Naive thymus-derived CD8-positive, alpha-beta T cell (primary cell): ENCODE data around the gene ZEB2. TPM values are rescaled to one million over a fixed set of nuclear protein-coding genes. Genes with fewer than 3 reads are reported as not detected.

Experiments used
- ATAC-seq, 2 donors: fragments of 150-1000 bp; cut with Tn5 transposase in 1 of 2; sonication (Bioruptor Pico), chemical (Tn5 transposase) in 1 of 2; 1 replicate in 1 of 2; 2 replicates in 1 of 2; pipeline ENCODE4 v1.10.0; 2021; ENCODE audit warnings: mild to moderate bottlenecking in 2 of 2, moderate library complexity in 2 of 2
- POLR2A ChIA-PET: fragments of 350-600 bp; sonication (Branson Sonifier 250); formaldehyde crosslinking; loops from one replicate; lab custom pipeline; 2021; ENCODE audit warnings: antibody characterized with exemption; lab: Charles Lee
- DNase-seq, 10 donors: peaks; one replicate each; pipeline versions ENCODE4 v3.0.0 to v3.0.0-alpha.2; 2020 to 2022
- H3K27ac Mint-ChIP-seq, 10 donors: one replicate each; pipeline ENCODE4 v1.8.0; 2020 to 2022; ENCODE audit warnings: mild to moderate bottlenecking in 10 of 10, mixed read lengths in 10 of 10, moderate library complexity in 4 of 10, inconsistent platforms in 1 of 10
- H3K27me3 Mint-ChIP-seq, 5 donors: one replicate each; pipeline ENCODE4 v1.8.0; 2021 to 2022; ENCODE audit warnings: mixed read lengths in 5 of 5
- H3K36me3 Mint-ChIP-seq, 3 donors: one replicate each; pipeline ENCODE4 v1.8.0; 2020 to 2022; ENCODE audit warnings: mixed read lengths in 3 of 3, mild to moderate bottlenecking in 2 of 3, inconsistent platforms in 1 of 3
- H3K4me1 Mint-ChIP-seq, 4 donors: one replicate each; pipeline ENCODE4 v1.8.0; 2021 to 2022; ENCODE audit warnings: mixed read lengths in 4 of 4
- H3K4me3 Mint-ChIP-seq, 10 donors: one replicate each; pipeline ENCODE4 v1.8.0; 2020 to 2022; ENCODE audit warnings: mild to moderate bottlenecking in 10 of 10, mixed read lengths in 10 of 10, moderate library complexity in 6 of 10, inconsistent platforms in 1 of 10
- H3K9me3 Mint-ChIP-seq, 9 donors: one replicate each; pipeline ENCODE4 v1.8.0; 2020 to 2022; ENCODE audit warnings: mixed read lengths in 9 of 9, mild to moderate bottlenecking in 3 of 9, inconsistent platforms in 1 of 9, moderate library complexity in 1 of 9
- polyA plus RNA-seq, 3 donors: library from polyadenylated mRNA; unstranded; fragments of 300-500 nt; fragmentation: Illumina TruSeq; gene quantifications; one replicate each; pipeline ENCODE4 v1.2.3, GENCODE V29; 2021
- total RNA-seq, 8 experiments: library from RNA in 2 of 8; stranded (reverse) in 2 of 8; gene quantifications; one replicate each; pipeline ENCODE4 v1.2.3 and lab custom pipeline; 2021 to 2026

The ZEB2 gene
- total and polyA plus RNA-seq, 5 experiments from 2014 or later, result 0.08 to 18.8 (median 8.2) TPM

DNA sequence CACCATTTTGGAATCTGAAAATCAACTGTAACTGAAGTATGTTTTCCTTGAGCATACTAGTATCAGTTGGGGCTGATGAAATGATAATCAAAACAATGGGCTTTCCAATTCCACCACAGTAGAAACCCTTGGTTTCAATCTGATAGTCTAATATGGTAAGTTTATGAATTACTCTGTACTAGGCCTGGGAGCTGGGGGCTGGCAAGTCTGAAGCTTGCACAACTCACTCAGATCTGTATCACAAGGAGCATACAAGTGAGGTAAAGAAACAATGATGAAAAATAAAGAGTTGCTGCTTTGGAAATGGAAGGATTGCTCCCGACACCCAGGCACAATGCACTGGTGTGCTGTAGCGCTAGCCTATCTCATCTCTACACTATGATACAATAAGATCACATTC lies 19.4 kb downstream of the ZEB2 start:
- POLR2A ChIA-PET, result interaction anchor here (0.7 kb wide), 1 partner anchor 62 kb away, joined by 3 read pairs; no protein-coding TSS in a partner anchor
- Mint-ChIP-seq H3K4me3 (no peak overlapping the region), H3K4me1 (peaks cover 0 to 56% (median 0%) of the 10 kb centered on the region in 4 donors), H3K27me3 (peaks cover 0 to 11% (median 0%) of the 10 kb centered on the region in 5 donors), H3K36me3 (no peaks in the 10 kb centered on the region), H3K27ac (peak overlapping the region in 1 of 10 donors; percentile 4), H3K9me3 (no peaks in the 10 kb centered on the region)
- no peak for DNase-seq
- ATAC-seq, result no peak

DNA sequence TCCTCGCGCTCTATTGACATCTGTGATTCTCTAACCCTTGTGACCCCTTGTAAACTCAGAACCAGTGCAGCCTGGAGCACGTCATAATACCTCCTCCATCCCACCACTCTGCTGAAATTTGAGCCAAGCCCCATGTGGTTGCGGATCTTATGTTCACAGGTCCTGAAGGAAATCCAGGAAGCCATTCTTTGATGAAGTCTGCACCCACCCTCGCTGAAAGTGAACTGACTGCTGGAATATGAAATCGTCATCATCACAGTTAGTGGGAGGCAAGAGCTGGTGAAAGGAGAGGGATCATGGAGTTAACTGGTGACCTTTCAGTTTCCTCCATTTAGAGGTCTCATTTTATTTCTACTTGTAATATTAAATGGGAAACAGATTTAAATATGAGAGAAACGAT lies 21.6 kb downstream of the ZEB2 start:
- no peaks in the 10 kb centered on the region for H3K9me3 Mint-ChIP-seq
- no peaks in the 10 kb centered on the region for H3K36me3 Mint-ChIP-seq
- H3K27me3 Mint-ChIP-seq, result no peaks in the 10 kb centered on the region
- POLR2A ChIA-PET, result no interaction called here
- H3K27ac Mint-ChIP-seq, result peak overlapping the region in 1 of 10 donors; percentile 15
- DNase-seq, result no peak
- ATAC-seq, result no peak
- H3K4me1 Mint-ChIP-seq, result peaks cover 0 to 52% (median 0%) of the 10 kb centered on the region in 4 donors
- H3K4me3 Mint-ChIP-seq, result no peak overlapping the region

DNA sequence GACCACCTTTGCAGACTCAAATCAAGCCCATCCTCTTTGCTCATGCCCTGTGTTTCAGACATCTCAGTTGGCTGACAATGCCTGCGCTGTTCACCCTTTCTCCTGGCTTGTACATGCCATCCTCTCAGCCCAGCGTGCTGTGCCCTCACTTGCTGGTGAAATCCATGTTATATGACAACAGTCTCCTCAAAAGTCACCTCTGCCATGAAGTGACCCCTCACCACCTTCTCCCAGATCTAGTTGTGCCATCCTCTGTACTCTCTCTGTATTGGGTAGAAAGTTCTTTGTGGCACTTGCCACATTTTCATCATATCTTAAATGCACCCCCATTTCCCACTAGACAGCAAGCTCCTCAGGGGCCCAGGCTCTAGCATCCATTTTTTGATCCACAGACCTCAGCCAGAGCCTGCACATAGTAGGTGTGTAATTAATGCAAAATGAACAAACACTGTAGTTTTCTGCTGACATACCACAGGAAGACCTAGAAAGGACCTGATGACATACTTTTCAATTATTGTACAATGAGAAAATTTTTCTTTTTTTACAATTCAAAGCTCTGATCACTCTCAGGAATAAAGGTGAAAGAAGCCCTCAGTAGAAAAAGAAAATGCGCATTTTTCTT lies 22.8 kb downstream of the ZEB2 start:
- POLR2A ChIA-PET, result no interaction called here
- Mint-ChIP-seq H3K4me1 (peaks cover 0 to 59% (median 0%) of the 10 kb centered on the region in 4 donors), H3K27me3 (no peaks in the 10 kb centered on the region)

DNA sequence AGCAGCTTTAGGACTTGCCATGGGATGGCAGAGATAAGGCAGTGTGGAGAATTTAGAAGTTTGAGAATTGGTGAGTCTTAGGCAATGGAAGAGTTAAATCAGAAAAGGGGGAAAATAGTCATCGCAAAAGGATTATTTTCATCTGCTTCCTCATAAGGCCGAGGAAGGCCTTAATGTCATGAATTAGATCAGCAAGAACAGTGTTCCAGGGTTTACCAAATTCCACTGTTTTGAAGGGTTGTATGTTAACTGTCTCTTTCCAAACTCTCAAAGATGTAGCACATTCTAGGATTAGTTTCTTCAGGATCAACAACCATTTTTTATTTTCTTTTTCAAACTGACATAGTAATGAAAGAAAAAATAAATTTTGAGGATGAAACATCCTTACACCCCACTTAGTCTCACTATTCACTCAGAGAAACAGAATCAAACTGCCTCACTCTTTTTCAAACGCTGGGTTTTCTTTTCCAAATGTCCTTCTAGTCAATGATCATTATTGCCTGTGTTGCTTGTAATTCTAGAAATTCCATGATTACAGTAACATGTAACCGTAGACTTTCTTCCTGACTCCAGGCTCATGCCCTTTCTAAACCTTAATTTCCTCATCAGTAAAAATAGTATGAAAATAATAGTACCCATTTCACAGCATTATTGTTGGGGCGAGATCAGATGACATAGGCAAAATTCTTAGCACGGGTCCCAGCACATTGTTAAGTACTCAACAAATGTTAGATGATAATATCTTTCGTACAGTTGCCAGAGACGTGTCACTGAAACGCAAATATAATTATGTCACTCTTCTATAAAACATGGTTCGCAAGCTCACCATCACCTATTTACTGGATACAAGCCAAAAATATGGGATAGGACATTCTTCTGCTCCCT lies 23.6 kb downstream of the ZEB2 start:
- ATAC-seq, result no peak
- no peak for DNase-seq
- peak overlapping the region in 2 of 10 donors; percentile 20 to 82 for H3K27ac Mint-ChIP-seq
- H3K27me3 Mint-ChIP-seq, result no peaks in the 10 kb centered on the region
- peak overlapping the region in 1 of 10 donors; percentile 63 for H3K4me3 Mint-ChIP-seq
- POLR2A ChIA-PET, result no interaction called here
- no peaks in the 10 kb centered on the region for H3K9me3 Mint-ChIP-seq
- peaks cover 0 to 61% (median 0%) of the 10 kb centered on the region in 4 donors for H3K4me1 Mint-ChIP-seq
- no peaks in the 10 kb centered on the region for H3K36me3 Mint-ChIP-seq

More for the DNA sequence above, 22.8 kb downstream of the ZEB2 start:
- Mint-ChIP-seq H3K9me3 (no peaks in the 10 kb centered on the region), H3K36me3 (no peaks in the 10 kb centered on the region), H3K27ac (peak overlapping the region in 2 of 10 donors; percentile 20 to 82), H3K4me3 (peak overlapping the region in 1 of 10 donors; percentile 63)
- DNase-seq, result no peak
- no peak for ATAC-seq

DNA sequence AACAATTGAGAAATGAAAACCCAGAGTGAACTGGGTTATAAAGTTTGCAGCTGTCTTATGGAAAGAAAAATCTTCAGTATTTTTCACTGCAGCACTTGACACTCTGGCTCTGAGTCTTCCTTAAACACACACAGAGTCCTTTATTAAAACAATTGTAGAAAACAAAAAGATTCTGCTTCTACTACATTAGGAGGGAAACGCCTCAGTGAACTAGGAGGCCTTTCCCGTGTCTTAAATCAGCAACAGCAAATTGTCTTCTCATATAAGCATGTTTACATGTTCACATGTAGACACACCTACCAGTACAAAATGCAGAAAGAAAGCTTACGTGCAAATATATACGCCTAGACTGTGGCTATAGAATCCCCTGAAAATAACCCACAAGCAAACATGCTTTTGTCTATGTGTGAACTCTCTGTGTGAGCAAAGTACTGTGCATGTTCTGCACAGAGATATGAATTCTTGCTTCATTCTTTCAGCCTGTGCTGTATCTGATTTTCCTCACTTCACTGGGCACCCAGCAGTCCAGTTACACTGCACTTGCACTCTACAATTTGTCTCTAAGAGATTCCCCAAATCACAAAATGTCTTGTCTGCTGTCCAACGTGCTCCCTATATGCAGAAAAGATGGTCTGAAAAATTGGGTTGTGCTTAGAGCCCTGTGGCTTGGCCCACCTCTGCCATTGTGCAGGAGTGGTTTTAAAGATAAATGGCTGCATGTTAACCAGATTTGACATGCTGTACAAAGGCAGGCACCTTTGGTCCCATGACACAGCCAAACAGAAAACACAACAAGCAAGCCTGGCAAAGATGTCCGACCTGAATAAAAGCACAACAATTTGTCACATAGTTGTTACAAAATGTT lies 24.5 kb downstream of the ZEB2 start:
- Mint-ChIP-seq H3K27ac (peak overlapping the region in 4 of 10 donors; percentile 6 to 82 (median 44)), H3K27me3 (no peaks in the 10 kb centered on the region), H3K4me3 (peak overlapping the region in 1 of 10 donors; percentile 35), H3K9me3 (no peaks in the 10 kb centered on the region), H3K4me1 (peaks cover 0 to 70% (median 0%) of the 10 kb centered on the region in 4 donors), H3K36me3 (no peaks in the 10 kb centered on the region)
- POLR2A ChIA-PET, result no interaction called here
- DNase-seq, result no peak
- no peak for ATAC-seq

DNA sequence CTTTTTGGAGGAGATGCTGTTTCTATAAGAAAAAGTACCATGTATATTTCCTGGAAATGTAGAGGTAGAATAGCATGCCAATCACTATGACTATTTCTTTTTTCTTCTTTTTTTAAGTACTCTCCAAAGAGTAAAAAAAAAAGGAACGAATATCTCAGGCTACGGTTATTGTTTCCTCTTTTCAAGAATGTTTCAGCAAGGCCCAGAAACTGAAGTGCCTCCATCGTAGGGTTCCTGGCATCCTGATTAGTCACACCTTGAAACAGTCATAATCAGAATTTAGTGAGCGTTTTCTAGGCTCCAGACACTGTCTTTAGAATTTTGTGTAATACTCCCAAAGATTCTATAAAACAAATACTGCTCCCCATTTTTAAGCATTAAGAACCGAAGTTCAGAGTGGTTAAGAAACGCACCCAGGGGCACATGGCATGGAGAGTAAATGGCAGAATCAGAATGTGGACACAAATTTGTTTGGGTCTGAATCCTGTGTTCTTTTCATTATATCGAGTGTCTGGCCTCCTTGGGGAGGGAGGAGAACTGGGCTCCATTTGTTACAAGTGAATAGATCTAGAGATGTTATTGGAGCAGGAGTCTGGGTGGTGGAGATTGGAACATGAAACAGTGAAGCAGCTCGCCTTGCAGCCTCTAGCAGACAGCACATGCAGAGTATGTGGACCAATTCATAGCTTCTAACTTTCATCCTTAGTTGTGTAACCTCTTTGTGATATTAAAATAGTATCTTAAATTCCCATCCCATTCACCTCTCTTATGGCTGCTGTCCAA lies 26.7 kb downstream of the ZEB2 start:
- no peak overlapping the region for H3K4me3 Mint-ChIP-seq
- H3K36me3 Mint-ChIP-seq, result no peaks in the 10 kb centered on the region
- POLR2A ChIA-PET, result no interaction called here
- peaks cover 0 to 76% (median 2%) of the 10 kb centered on the region in 4 donors for H3K4me1 Mint-ChIP-seq
- H3K27ac Mint-ChIP-seq, result peak overlapping the region in 1 of 10 donors; percentile 82
- no peaks in the 10 kb centered on the region for H3K9me3 Mint-ChIP-seq
- no peak for DNase-seq
- ATAC-seq, result no peak
- H3K27me3 Mint-ChIP-seq, result no peaks in the 10 kb centered on the region

DNA sequence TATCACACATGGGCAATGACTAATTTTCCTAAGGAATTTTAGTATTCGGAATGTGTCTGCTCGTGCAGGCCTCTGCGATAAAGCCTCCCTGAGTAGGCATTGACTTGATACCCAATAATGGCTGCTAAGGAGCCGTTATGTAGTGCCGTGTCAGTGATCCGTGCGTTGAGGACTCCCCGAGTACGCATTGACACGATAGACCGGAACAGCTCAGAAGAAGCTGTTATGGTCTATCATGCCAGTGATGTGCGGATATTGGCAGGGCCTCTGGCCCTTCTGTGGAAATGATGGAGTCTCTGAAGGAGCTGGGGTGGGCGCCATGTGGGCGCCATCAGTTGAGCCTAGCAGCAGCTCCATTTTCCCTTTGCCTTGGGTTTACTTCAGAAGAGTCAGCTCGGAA lies 29.1 kb downstream of the ZEB2 start:
- Mint-ChIP-seq H3K36me3 (no peaks in the 10 kb centered on the region), H3K27ac (peak overlapping the region in 2 of 10 donors; percentile 33 to 83), H3K27me3 (no peaks in the 10 kb centered on the region), H3K4me3 (peak overlapping the region in 1 of 10 donors; percentile 67), H3K4me1 (peaks cover 0 to 69% (median 2%) of the 10 kb centered on the region in 4 donors), H3K9me3 (no peaks in the 10 kb centered on the region)
- POLR2A ChIA-PET, result no interaction called here
- DNase-seq (no peak), ATAC-seq (no peak)

DNA sequence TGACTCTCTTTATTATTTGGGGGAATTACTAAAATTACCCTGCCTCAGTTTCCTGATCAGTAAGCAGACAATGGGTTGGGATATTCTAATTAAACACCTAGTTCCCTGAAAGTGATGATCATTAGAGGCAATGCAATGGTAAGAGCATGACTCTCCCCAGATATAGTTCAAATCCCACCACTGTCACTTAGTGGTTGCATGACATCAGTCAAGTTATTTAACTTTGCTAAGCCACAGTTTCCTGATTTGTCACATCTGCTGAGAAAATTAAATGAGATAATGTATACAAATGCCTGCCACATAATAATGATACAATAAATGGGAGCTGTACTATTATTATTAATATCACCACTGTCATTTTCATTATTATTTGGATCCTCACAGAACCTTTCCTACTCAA lies 29.9 kb downstream of the ZEB2 start:
- POLR2A ChIA-PET, result no interaction called here
- Mint-ChIP-seq H3K27ac (peak overlapping the region in 1 of 10 donors; percentile 83), H3K27me3 (no peaks in the 10 kb centered on the region), H3K36me3 (no peaks in the 10 kb centered on the region), H3K4me3 (no peak overlapping the region), H3K4me1 (peaks cover 0 to 60% (median 2%) of the 10 kb centered on the region in 4 donors), H3K9me3 (no peaks in the 10 kb centered on the region)
- no peak for DNase-seq
- ATAC-seq, result no peak

DNA sequence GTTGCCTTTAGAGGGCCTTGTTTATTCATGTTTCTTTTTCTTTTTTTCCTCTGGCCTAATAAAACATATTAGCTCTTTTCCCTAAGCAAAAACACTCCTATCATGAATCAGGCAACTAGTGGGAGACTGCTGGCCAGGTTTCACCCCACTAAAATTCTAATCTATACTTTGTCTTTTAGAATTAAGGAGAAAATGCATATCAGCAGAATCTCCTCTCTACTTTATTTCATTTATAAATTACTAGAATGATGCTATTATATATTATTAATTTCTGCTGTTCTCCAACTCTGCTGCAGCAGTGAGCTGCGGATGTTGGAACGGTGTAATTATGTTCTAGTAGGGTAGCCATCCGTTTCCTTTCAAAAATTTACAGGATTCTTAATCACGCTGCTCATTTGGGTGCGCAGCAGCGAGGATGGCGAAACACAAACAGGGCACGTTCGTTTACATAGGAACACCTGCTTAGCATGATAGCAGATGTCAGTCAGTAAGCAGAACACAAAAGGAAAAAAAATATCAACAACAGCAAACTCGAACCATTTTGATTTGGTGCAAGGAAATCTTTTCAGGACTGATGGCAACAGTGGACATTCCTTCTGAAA lies 30.5 kb downstream of the ZEB2 start:
- POLR2A ChIA-PET, result no interaction called here
- Mint-ChIP-seq H3K27ac (peak overlapping the region in 2 of 10 donors; percentile 49 to 51), H3K36me3 (no peaks in the 10 kb centered on the region), H3K4me3 (no peak overlapping the region), H3K27me3 (no peaks in the 10 kb centered on the region), H3K9me3 (no peaks in the 10 kb centered on the region), H3K4me1 (peaks cover 0 to 54% (median 2%) of the 10 kb centered on the region in 4 donors)
- ATAC-seq (no peak), DNase-seq (no peak)

DNA sequence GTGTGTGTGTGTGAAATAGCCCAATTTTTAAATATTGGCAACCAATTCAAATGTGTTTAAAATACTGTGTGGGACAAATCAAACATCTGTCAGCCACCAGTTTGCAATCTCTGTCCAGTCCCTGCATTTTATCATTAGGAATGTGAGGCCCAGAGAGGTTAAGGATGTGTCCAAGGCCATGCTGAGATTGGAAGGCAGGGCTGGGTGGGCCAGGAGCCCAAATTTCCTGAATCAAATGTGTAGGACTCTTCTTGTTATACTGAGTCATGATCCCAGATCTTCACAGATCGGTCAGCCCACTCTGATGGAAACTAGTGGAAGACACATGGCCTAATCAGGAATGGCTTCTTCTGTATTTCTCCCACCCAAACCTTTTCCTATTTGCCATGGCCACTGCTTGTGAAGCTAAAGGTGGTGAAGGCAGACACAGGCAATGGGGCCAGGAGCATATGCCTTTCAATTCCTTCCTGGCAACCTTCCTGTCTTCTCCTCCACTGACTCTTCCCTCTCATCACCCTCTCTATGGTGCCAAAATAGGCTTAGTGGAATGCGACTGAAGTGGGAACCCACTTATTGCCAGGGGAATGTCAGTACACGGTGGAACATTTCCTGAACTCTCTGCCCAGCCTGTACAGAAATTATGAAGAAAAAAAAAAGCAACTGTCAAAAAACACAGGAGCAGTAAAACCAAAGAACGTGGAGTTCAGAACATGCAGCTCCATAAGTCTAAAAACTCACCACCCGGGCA lies 35.5 kb downstream of the ZEB2 start:
- Mint-ChIP-seq H3K4me3 (no peak overlapping the region), H3K36me3 (no peaks in the 10 kb centered on the region), H3K27ac (peak overlapping the region in 1 of 10 donors; percentile 22), H3K9me3 (no peaks in the 10 kb centered on the region), H3K4me1 (peaks cover 0 to 44% (median 2%) of the 10 kb centered on the region in 4 donors), H3K27me3 (no peaks in the 10 kb centered on the region)
- DNase-seq (no peak), ATAC-seq (no peak)
- POLR2A ChIA-PET, result no interaction called here

DNA sequence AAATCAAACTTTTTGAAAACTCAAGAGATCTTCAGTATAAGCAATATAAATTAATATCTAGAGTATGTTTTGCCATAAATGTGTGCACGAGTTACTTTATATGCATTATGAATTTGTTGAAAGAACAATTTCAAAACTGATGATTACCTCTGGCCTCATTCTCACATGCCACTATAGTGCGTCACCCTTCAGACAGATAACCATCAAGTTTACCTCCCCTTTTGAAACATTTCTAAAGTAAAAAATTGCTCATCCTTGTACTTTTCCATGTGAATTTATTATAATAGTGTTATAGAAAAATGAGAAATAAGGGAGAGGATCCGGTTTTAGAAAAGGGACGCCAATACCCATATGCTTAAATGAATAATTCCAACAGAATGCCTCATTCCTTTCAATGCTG lies 38.3 kb downstream of the ZEB2 start:
- H3K4me3 Mint-ChIP-seq, result peak overlapping the region in 1 of 10 donors; percentile 34
- POLR2A ChIA-PET, result no interaction called here
- DNase-seq, result no peak
- ATAC-seq, result no peak
- no peaks in the 10 kb centered on the region for H3K36me3 Mint-ChIP-seq
- no peaks in the 10 kb centered on the region for H3K27me3 Mint-ChIP-seq
- H3K9me3 Mint-ChIP-seq, result no peaks in the 10 kb centered on the region
- H3K4me1 Mint-ChIP-seq, result peaks cover 0 to 45% (median 2%) of the 10 kb centered on the region in 4 donors
- peak overlapping the region in 2 of 10 donors; percentile 5 to 82 for H3K27ac Mint-ChIP-seq
